Dermis microvascular lymphatic vessel endothelial cell (primary cell): ENCODE measurements around the gene HOXC6. TPM values are rescaled to one million over a fixed set of nuclear protein-coding genes. Genes with fewer than 3 reads are reported as not detected.
"Not testable (repeated sequence)": the region's sequence is repeated elsewhere in the genome, so short reads cannot be mapped to it uniquely, and the experiment has no call there.

Experiments
- DNase-seq, 2 donors: peaks; one replicate each; pipeline versions ENCODE4 v3.0.0 to v3.0.0-alpha.2; 2010; ENCODE audit warnings: low read depth in 2 of 2
- total RNA-seq: library from RNA; depleted of rRNA; stranded (reverse); fragments of >200 nt; gene quantifications from 2 replicates; pipeline ENCODE4 v1.2.1, GENCODE V29; 2014

The HOXC6 gene
- total RNA-seq, 1 donor from 2014 or later: not detected

GRCh38 chr12:54038871-54039414, 10.7 kb downstream of the HOXC6 start:
- no peak for DNase-seq

GRCh38 chr12:54039417-54040147, 11.3 kb downstream of the HOXC6 start:
- DNase-seq: no peak

GRCh38 chr12:54040148-54040494, 11.9 kb downstream of the HOXC6 start:
- DNase-seq: no peak

GRCh38 chr12:54040648-54041047, 12.4 kb downstream of the HOXC6 start:
- DNase-seq: no peak

- no peak for DNase-seq
Measured at GRCh38 chr12:54041097-54041690, 13.0 kb downstream of the HOXC6 start.

- not testable (repeated sequence) for DNase-seq
Measured at GRCh38 chr12:54042033-54042432, 13.8 kb downstream of the HOXC6 start.

- DNase-seq: no peak
Measured at GRCh38 chr12:54042970-54043853, 15.0 kb downstream of the HOXC6 start.

GRCh38 chr12:54044425-54045103, 16.3 kb downstream of the HOXC6 start:
- DNase-seq: no peak

- DNase-seq: no peak
Measured at GRCh38 chr12:54045401-54045800, 17.2 kb downstream of the HOXC6 start.

GRCh38 chr12:54045868-54046521, 17.8 kb downstream of the HOXC6 start:
- no peak for DNase-seq

- DNase-seq: no peak
Measured at GRCh38 chr12:54046809-54047159, 18.5 kb downstream of the HOXC6 start.

- DNase-seq: no peak
Measured at GRCh38 chr12:54047160-54047963, 19.1 kb downstream of the HOXC6 start.

GRCh38 chr12:54047964-54048303, 19.7 kb downstream of the HOXC6 start:
- DNase-seq: no peak

GRCh38 chr12:54048406-54049093, 20.3 kb downstream of the HOXC6 start:
- DNase-seq: no peak

GRCh38 chr12:54049108-54049507, 20.9 kb downstream of the HOXC6 start:
- DNase-seq: no peak

- no peak for DNase-seq
Measured at GRCh38 chr12:54050482-54050810, 22.2 kb downstream of the HOXC6 start.

GRCh38 chr12:54051026-54051842, 23.0 kb downstream of the HOXC6 start:
- no peak for DNase-seq

GRCh38 chr12:54051874-54052437, 23.7 kb downstream of the HOXC6 start:
- no peak for DNase-seq
